K562 (cell line): ENCODE results near the gene CYB5R4. TPM values are rescaled to one million over a fixed set of nuclear protein-coding genes. Genes with fewer than 3 reads are reported as not detected.

ENCODE experiments used
- ATAC-seq: fragments of 200-7000 bp; cut with Tn5 transposase; 3 replicates; pipeline ENCODE4 v1.9.1; 2020; ENCODE audit warnings: moderate library complexity
- BruUV-seq: library from RNA; stranded (reverse); fragments of 400-500 nt; replicated peaks from 2 replicates; lab custom pipeline; 2021; lab: Mats Ljungman, UMichigan
- CTCF ChIA-PET: fragments of 300-600 bp; formaldehyde crosslinking; extraction: SDS; loops from one replicate; lab custom pipeline; 2021; ENCODE audit warnings: low intra/inter-chr PET ratio; lab: Yijun Ruan, JAX
- POLR2A ChIA-PET: fragments of 300-600, 350-650 bp; sonication (Branson Sonifier 250); formaldehyde crosslinking; extraction: SDS; loops from one replicate; lab custom pipeline; 2021; ENCODE audit warnings: antibody characterized with exemption, inconsistent platforms; lab: Yijun Ruan, JAX
- DNase-seq, 4 experiments: peaks; one replicate each; pipeline versions ENCODE4 v3.0.0 to v3.0.0-alpha.2; 2011 to 2018; ENCODE audit warnings: low spot score in 3 of 4, mixed read lengths in 3 of 4; ENCODE audit errors: extremely low read depth in 1 of 4
- FAIRE-seq: peaks from 2 replicates; lab custom pipeline; 2011; peaks lifted over from hg19 to GRCh38; lab: Jason Lieb, UNC
- H2AFZ ChIP-seq: 2 replicates; pipeline ENCODE4 v1.6.0; 2011; ENCODE audit warnings: low read depth, low read length, control low read depth, inconsistent platforms
- H3K27ac ChIP-seq: fragments of 200-600 bp; 3 replicates; pipeline ENCODE4 v1.8.0; 2011; ENCODE audit warnings: low read depth, mild to moderate bottlenecking, control low read depth, inconsistent platforms, low read length, moderate library complexity, mixed read lengths; ENCODE audit errors: extremely low read depth
- H3K27me3 ChIP-seq, 2 experiments: fragments of 300-600 bp in 1 of 2; 2 replicates in 1 of 2; 3 replicates in 1 of 2; pipeline versions ENCODE4 v1.6.0 to v1.8.0; 2011; ENCODE audit warnings: inconsistent platforms in 2 of 2, low read length in 2 of 2, mild to moderate bottlenecking in 1 of 2, mixed read lengths in 1 of 2, moderate library complexity in 1 of 2; ENCODE audit not compliant: control insufficient read depth in 2 of 2, insufficient read depth in 2 of 2
- H3K36me3 ChIP-seq: fragments of 300-600 bp; 3 replicates; pipeline ENCODE4 v1.8.0; 2011; ENCODE audit warnings: mild to moderate bottlenecking, low read length, inconsistent platforms; ENCODE audit not compliant: control insufficient read depth, insufficient read depth
- H3K4me1 ChIP-seq, 2 experiments: fragments of 200-600 bp in 1 of 2; replicated peaks in 1 of 2; 2 replicates in 1 of 2; 3 replicates in 1 of 2; pipeline versions ENCODE4 v1.5.1 to v1.8.0; 2011; ENCODE audit warnings: inconsistent platforms in 2 of 2, low read length in 2 of 2, mild to moderate bottlenecking in 1 of 2, mixed read lengths in 1 of 2, moderate library complexity in 1 of 2; ENCODE audit not compliant: control insufficient read depth in 2 of 2, insufficient read depth in 2 of 2
- H3K4me2 ChIP-seq: 2 replicates; pipeline ENCODE4 v1.6.1; 2011; ENCODE audit warnings: low read length, control low read depth, inconsistent platforms, mixed read lengths; ENCODE audit not compliant: insufficient read depth
- H3K4me3 ChIP-seq: fragments of 200-600 bp; sonication (generic), shearing (Covaris generic); 2 replicates; pipeline ENCODE4 v1.5.1; 2016; ENCODE audit warnings: control low read depth, inconsistent platforms
- H3K79me2 ChIP-seq: fragments of 200-600 bp; 3 replicates; pipeline ENCODE4 v1.8.0; 2011; ENCODE audit warnings: low read length, inconsistent platforms; ENCODE audit not compliant: control insufficient read depth, insufficient read depth
- H3K9ac ChIP-seq, 2 experiments: 2 replicates each; pipeline versions ENCODE4 v1.6.0 to v1.6.1; 2011; ENCODE audit warnings: low read depth in 2 of 2, low read length in 2 of 2, control low read depth in 1 of 2, inconsistent platforms in 1 of 2, mild to moderate bottlenecking in 1 of 2, mixed read lengths in 1 of 2; ENCODE audit not compliant: insufficient read depth in 1 of 2
- H3K9me1 ChIP-seq: one replicate; pipeline ENCODE4 v1.6.0; 2011; ENCODE audit warnings: inconsistent platforms, mild to moderate bottlenecking, low read length, moderate library complexity; ENCODE audit not compliant: control insufficient read depth, insufficient read depth
- H3K9me3 ChIP-seq: replicated peaks from 2 replicates; pipeline ENCODE4 v1.5.1; 2011; ENCODE audit warnings: low read depth, low read length, inconsistent platforms; ENCODE audit not compliant: control insufficient read depth, insufficient read depth
- H4K20me1 ChIP-seq: replicated peaks from 2 replicates; pipeline ENCODE4 v1.6.1; 2011; ENCODE audit warnings: low read length, inconsistent platforms, mixed read lengths; ENCODE audit not compliant: control insufficient read depth, insufficient read depth
- BRD4 ChIP-seq: fragments of 200-600 bp; sonication (generic); IDR thresholded peaks from 2 replicates; pipeline ENCODE4 v1.6.1; 2017; ENCODE audit warnings: inconsistent platforms
- CBX2 ChIP-seq: fragments of 200-600 bp; sonication (generic); IDR thresholded peaks from one replicate; pipeline ENCODE4 v1.6.1; 2012; ENCODE audit warnings: mild to moderate bottlenecking, low read length, inconsistent platforms; ENCODE audit not compliant: insufficient read depth, poor library complexity, severe bottlenecking
- ETV5 ChIP-seq: sonication (generic); formaldehyde crosslinking; IDR thresholded peaks from 2 replicates; pipeline ENCODE4 v1.4.0; 2020; ENCODE audit warnings: low read depth, mild to moderate bottlenecking, missing genetic modification reagents
- KLF6 ChIP-seq: fragments of 250-450 bp; sonication (Bioruptor Pico); IDR thresholded peaks from 2 replicates; pipeline ENCODE4 v1.4.0; 2020; ENCODE audit warnings: mild to moderate bottlenecking, moderate library complexity, borderline replicate concordance
- PHTF2 ChIP-seq: fragments of 250-450 bp; sonication (Bioruptor Pico); IDR thresholded peaks from 2 replicates; pipeline ENCODE4 v1.5.0; 2021; ENCODE audit warnings: mild to moderate bottlenecking
- SAFB ChIP-seq: fragments of 200-400 bp; formaldehyde crosslinking; IDR thresholded peaks from 2 replicates; pipeline ENCODE4 v1.6.1; 2017; ENCODE audit warnings: low read depth, low read length, borderline replicate concordance
- SRSF9 ChIP-seq: fragments of 200-400 bp; formaldehyde crosslinking; IDR thresholded peaks from 2 replicates; pipeline ENCODE4 v1.6.1; 2017; ENCODE audit warnings: low read depth, low read length, borderline replicate concordance
- ZFP30 ChIP-seq: fragments of 250-450 bp; sonication (Bioruptor Pico); IDR thresholded peaks from 2 replicates; pipeline ENCODE4 v1.8.0; 2022; ENCODE audit warnings: moderate library complexity, mild to moderate bottlenecking, inconsistent platforms, borderline replicate concordance
- ZNF224 ChIP-seq: sonication (generic); formaldehyde crosslinking; IDR thresholded peaks from 2 replicates; pipeline ENCODE4 v1.8.0; 2022; ENCODE audit warnings: mild to moderate bottlenecking, missing genetic modification reagents
- WGBS: fragments of 100-300 bp; shearing (Covaris generic); methylation state at CpG from one replicate; pipeline ENCODE4 v1.1.6; 2016; ENCODE audit warnings: low coverage, mixed read lengths; ENCODE audit not compliant: insufficient coverage; ENCODE audit errors: missing lambda C conversion rate; 5-methylcytosine and 5-hydroxymethylcytosine counted together
- in situ Hi-C: fragments of 300-500 bp; cut with MboI; formaldehyde crosslinking; loops from 4 replicates; pipeline ENCODE4 v1.15.0; 2018; ENCODE audit warnings: inconsistent platforms, mixed read lengths
- intact Hi-C: fragments of 100-400 bp; cut with micrococcal nuclease; formaldehyde crosslinking; loops from 2 replicates; pipeline ENCODE4 v1.14.2; 2022
- polyA plus RNA-seq, 8 experiments: library from polyadenylated mRNA; depleted of rRNA in 4 of 8; stranded (reverse) in 5 of 8; unstranded in 3 of 8; fragments of >200 nt; fragmentation: Nextera tagmentation in 2 of 8; fragmentation: Illumina TruSeq in 1 of 8; extraction: Ambion mirVana in 2 of 8; extraction: Trizol in 1 of 8; gene quantifications; 2 replicates each; pipeline versions ENCODE4 v1.2.1 to v1.2.3, GENCODE V29; 2011 to 2014; ENCODE audit warnings: inconsistent platforms in 1 of 8, missing spikeins in 1 of 8
- total RNA-seq, 7 experiments: library from RNA; depleted of rRNA in 6 of 7; stranded (reverse); fragments of >200 nt in 6 of 7; fragmentation: Illumina TruSeq in 2 of 7; extraction: Trizol in 2 of 7; gene quantifications; 2 replicates each; pipeline versions ENCODE4 v1.2.1 to v1.2.3, GENCODE V29; 2011 to 2021; ENCODE audit warnings: low replicate concordance in 1 of 7
- TF ChIP-seq, protein P1 (sequence below): fragments of 250-450 bp; sonication (Bioruptor Pico); IDR thresholded peaks from 2 replicates; pipeline ENCODE4 v1.8.0; 2022; ENCODE audit warnings: inconsistent platforms, mild to moderate bottlenecking, moderate library complexity, borderline replicate concordance
- TF ChIP-seq, protein P2 (sequence below): fragments of 450-650 bp; IDR thresholded peaks from 2 replicates; pipeline ENCODE4 v1.6.1; 2016; ENCODE audit warnings: low read depth
- TF ChIP-seq, protein P3 (sequence below), 2 experiments: fragments of 450-650 bp; IDR thresholded peaks; 2 replicates each; pipeline ENCODE4 v1.6.1; 2016

Gene CYB5R4
- total and polyA plus RNA-seq, 9 of the 15 experiments (the other 6 are each of a cell fraction or from before 2014, with no cell fraction given): 5.9 to 23.1 (median 19.0) TPM

DNA sequence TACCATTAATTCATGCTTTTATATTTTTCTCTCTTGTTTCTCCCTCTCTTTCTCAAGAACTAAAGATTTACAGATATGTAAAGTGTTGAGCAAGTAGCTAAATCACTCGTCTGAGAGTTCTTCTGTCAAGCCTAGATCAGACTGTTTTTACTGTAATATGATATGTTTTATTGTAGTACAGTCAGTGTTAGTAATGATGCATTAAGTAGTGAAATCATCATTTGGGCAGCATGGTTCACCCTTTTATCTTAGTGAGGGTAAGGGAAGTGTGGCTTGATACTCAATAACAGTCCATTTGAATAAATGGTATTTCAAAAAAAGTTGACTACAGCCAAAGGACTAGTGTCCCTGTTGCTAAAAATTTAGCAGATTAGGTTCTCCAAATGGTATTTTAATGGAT is 9.2 kb downstream of the CYB5R4 start:
- Histone ChIP-seq H3K36me3 (peaks cover 50% of the 10 kb centered on the region), H3K9ac (no peak overlapping the region), H3K27me3 (no peaks in the 10 kb centered on the region), H4K20me1 (no peaks in the 10 kb centered on the region), H3K27ac (no peak overlapping the region), H2AFZ (no peak overlapping the region), H3K9me1 (no peaks in the 10 kb centered on the region), H3K4me1 (peaks cover 0 to 5% of the 10 kb centered on the region in 2 experiments; a peak in 3 of 5 replicates), H3K4me2 (no peak overlapping the region), H3K79me2 (peaks cover 11% of the 10 kb centered on the region; the same call in 2 of the 3 replicates), H3K4me3 (no peak overlapping the region), H3K9me3 (peaks cover 3% of the 10 kb centered on the region)
- no TSS peak for BruUV-seq
- in situ Hi-C loops (no loop called here), intact Hi-C loops (no loop called here)
- CTCF ChIA-PET: no interaction called here
- POLR2A ChIA-PET: no interaction called here
- DNase-seq (no peak), FAIRE-seq (no peak), ATAC-seq (no peak)
- 13% methylated on average over 1 of the region's 1 CpG for WGBS
- TF ChIP-seq, protein P1, sequence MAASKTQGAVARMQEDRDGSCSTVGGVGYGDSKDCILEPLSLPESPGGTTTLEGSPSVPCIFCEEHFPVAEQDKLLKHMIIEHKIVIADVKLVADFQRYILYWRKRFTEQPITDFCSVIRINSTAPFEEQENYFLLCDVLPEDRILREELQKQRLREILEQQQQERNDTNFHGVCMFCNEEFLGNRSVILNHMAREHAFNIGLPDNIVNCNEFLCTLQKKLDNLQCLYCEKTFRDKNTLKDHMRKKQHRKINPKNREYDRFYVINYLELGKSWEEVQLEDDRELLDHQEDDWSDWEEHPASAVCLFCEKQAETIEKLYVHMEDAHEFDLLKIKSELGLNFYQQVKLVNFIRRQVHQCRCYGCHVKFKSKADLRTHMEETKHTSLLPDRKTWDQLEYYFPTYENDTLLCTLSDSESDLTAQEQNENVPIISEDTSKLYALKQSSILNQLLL (CRISPR knock-in tag): no peak
- TF ChIP-seq CBX2 (no peak), SRSF9 (no peak), ETV5 (CRISPR knock-in tag) (no peak), ZFP30 (CRISPR knock-in tag) (no peak), ZNF224 (CRISPR knock-in tag) (no peak), BRD4 (no peak), SAFB (no peak), KLF6 (CRISPR knock-in tag) (no peak), PHTF2 (CRISPR knock-in tag) (no peak)
- TF ChIP-seq, protein P2, sequence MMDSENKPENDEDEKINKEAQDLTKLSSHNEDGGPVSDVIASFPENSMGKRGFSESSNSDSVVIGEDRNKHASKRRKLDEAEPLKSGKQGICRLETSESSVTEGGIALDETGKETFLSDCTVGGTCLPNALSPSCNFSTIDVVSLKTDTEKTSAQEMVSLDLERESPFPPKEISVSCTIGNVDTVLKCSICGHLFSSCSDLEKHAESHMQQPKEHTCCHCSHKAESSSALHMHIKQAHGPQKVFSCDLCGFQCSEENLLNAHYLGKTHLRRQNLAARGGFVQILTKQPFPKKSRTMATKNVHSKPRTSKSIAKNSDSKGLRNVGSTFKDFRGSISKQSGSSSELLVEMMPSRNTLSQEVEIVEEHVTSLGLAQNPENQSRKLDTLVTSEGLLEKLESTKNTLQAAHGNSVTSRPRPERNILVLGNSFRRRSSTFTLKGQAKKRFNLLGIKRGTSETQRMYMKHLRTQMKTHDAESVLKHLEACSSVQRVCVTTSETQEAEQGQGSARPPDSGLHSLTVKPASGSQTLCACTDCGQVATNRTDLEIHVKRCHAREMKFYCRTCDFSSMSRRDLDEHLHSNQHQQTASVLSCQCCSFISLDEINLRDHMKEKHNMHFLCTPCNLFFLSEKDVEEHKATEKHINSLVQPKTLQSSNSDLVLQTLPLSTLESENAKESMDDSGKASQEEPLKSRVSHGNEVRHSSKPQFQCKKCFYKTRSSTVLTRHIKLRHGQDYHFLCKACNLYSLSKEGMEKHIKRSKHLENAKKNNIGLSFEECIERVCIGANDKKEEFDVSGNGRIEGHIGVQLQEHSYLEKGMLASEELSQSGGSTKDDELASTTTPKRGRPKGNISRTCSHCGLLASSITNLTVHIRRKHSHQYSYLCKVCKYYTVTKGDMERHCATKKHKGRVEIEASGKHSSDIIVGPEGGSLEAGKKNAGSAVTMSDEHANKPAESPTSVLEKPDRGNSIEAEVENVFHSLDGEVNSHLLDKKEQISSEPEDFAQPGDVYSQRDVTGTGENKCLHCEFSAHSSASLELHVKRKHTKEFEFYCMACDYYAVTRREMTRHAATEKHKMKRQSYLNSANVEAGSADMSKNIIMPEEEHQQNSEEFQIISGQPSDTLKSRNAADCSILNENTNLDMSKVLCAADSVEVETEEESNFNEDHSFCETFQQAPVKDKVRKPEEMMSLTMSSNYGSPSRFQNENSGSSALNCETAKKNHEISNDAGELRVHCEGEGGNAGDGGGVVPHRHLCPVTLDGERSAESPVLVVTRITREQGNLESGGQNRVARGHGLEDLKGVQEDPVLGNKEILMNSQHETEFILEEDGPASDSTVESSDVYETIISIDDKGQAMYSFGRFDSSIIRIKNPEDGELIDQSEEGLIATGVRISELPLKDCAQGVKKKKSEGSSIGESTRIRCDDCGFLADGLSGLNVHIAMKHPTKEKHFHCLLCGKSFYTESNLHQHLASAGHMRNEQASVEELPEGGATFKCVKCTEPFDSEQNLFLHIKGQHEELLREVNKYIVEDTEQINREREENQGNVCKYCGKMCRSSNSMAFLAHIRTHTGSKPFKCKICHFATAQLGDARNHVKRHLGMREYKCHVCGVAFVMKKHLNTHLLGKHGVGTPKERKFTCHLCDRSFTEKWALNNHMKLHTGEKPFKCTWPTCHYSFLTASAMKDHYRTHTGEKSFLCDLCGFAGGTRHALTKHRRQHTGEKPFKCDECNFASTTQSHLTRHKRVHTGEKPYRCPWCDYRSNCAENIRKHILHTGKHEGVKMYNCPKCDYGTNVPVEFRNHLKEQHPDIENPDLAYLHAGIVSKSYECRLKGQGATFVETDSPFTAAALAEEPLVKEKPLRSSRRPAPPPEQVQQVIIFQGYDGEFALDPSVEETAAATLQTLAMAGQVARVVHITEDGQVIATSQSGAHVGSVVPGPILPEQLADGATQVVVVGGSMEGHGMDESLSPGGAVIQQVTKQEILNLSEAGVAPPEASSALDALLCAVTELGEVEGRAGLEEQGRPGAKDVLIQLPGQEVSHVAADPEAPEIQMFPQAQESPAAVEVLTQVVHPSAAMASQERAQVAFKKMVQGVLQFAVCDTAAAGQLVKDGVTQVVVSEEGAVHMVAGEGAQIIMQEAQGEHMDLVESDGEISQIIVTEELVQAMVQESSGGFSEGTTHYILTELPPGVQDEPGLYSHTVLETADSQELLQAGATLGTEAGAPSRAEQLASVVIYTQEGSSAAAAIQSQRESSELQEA: no peak
- TF ChIP-seq, protein P3, sequence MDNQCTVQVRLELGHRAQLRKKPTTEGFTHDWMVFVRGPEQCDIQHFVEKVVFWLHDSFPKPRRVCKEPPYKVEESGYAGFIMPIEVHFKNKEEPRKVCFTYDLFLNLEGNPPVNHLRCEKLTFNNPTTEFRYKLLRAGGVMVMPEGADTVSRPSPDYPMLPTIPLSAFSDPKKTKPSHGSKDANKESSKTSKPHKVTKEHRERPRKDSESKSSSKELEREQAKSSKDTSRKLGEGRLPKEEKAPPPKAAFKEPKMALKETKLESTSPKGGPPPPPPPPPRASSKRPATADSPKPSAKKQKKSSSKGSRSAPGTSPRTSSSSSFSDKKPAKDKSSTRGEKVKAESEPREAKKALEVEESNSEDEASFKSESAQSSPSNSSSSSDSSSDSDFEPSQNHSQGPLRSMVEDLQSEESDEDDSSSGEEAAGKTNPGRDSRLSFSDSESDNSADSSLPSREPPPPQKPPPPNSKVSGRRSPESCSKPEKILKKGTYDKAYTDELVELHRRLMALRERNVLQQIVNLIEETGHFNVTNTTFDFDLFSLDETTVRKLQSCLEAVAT (IDR thresholded peaks at IDR 0.05): no peak
